Hematopoietic multipotent progenitor cell treated with erythropoietin and hydrocortisone succinate and interleukin-3 and kit ligand, for 15 days (in vitro differentiated cells): ENCODE results near the gene RAB10.
"Not testable (repeated sequence)": the region's sequence is repeated elsewhere in the genome, so short reads cannot be mapped to it uniquely, and the experiment has no call there.

Source experiments
- DNase-seq: peaks from one replicate; pipeline ENCODE4 v3.0.0-alpha.2; 2015; ENCODE audit warnings: low spot score

The RAB10 gene

DNA sequence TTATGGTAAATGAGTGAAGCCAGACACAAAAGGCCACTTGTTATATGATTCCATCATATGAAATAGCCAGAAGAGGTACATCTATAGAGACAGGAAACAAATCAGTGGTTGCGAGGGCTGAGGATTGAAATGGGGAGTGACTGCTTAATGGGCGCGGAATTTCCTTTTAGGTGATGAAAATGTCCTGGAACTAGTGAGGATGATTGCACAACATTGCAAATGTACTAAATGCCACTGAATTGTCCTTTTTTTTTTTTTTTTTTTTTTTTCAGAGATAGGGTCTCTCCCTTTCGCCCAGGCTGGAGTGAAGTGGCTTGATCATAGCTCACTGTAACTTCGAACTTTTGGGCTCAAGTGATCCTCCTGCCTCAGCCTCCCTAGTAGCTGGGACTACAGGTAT is 123.7 kb downstream of the RAB10 start:
- DNase-seq, result no peak

DNA sequence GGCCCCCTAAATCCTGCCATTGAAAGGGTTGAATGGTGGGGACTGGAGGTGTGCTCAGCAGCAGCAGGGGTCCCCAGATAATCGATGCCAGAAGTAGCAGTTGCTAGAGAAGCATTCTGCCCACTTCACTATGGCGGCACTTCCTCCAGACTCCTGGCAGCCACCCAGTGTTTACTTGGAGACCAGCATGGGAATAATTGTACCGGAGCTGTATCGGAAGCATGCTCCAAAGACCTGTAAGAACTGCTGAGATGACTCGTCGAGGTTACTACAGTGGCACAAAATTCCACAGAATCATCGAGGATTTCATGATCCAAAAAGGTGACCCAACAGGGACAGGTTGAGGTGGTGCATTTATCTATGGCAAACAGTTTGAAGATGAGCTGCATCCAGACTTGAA is 128.0 kb downstream of the RAB10 start:
- DNase-seq, result no peak

DNA sequence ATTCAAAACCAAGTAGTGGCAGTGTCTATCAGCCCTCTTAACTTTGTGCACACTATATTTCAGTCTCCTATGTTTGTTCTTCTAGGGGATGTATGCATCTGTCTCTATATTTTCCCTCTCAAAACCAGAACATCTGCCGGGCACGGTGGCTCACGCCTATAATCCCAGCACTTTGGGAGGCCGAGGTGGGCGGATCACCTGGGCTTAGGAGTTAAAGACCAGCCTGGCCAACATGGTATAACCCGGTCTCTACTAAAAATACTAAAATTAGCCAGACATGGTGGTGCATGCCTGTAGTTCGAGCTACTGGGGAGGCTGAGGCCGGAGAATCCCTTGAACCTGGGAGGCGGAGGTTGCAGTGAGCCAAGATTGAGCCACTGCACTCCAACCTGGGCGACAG is 129.1 kb downstream of the RAB10 start:
- DNase-seq, result no peak

DNA sequence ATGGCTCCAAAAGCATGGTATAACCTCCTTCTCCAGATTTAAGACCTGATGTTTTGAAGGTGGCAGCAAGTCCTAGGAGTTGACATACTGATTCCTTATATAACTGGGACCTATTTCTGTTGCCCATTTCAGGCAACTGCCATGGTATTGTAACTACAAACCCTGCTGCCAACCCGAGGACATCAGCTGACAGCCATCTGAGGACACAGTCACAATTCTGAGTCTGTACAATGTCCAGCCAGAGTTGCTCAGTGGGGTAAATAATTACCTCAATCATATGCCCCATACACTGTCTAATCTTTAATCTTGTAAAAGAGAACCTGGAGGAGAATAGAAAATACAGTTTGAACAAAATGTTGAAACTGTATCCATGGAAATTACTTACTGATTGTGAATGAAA is 130.3 kb downstream of the RAB10 start:
- DNase-seq, result no peak

DNA sequence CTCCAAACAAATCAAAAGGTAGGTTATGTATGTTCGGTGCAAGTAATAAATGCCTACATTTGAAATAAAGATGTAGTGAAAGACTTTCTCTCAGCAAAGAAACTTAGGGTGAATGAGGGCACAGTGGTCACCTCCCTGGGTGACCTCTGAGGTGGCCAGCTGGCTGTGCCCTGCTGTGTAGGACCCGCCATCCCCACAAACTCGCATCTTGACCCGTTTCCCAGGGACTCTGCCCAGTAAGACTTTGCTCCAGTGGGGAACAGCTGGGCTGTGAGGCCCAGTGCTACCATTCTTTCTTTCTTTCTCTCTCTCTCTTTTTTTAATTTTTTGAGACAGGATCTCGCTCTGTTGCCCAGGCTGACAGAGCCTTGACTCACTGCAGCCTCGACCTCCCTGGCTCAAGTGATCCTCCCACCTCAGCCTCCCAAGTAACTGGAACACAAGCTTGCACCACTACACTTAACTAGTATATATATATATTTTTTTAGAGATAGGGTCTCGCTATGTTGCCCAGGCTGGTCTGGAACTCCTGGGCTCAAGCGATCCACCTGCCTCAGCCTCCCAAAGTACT is 130.8 kb downstream of the RAB10 start:
- no peak for DNase-seq

DNA sequence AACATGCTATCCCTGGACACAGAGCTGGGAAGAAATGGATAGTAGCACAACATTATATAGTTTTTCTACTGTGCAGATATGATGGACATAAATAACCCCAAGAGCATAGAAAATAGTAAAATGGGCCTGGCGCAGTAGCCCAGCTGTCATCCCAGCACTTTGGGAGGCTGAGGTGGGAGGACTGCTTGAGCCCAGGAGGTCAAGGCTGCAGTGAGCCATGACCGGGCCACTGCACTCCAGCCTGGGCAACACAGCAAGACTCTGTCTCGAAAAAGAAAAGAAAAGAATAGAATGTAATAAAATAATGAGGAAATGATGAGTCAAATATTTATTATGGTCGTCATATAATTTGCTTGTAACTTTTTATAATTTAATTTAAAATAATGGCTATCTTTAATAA is 131.5 kb downstream of the RAB10 start:
- no peak for DNase-seq

DNA sequence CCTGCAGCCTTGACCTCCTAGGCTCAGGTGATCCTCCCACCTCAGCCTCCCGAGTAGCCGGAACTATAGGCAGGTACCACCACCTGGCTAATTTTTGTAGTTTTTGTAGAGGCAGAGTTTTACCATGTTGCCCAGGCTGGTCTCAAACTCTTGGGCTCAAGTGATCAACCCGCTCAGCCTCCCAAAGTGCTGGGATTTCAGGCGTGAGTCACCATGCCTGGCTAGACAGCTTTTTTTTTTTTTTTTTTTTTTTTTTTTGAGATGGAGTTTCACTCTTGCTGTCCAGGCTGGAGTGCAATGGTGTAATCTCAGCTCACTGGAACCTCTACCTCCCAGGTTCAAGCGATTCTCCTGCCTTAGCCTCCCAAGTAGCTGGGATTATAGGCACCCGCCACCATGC is 132.7 kb downstream of the RAB10 start:
- DNase-seq, result not testable (repeated sequence)

DNA sequence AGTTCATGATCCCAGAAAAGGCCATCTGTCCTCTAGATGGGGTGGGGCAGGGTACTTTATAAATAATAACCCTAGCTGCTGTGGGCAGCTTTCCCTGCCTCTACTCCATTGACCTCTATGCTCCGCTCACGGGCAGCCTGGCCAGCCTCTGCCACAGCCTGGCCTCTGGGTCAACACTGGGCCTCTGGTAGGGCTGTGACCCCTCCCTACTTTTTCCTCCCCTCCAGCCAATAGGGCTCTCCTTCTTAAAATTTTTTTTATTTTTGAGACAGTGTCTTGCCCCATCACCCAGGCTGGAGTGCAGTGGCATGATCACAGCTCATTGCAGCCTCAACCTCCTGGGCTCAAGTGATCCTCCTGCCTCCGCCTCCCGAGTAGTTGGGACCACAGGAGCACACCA is 134.9 kb downstream of the RAB10 start:
- DNase-seq, result no peak

DNA sequence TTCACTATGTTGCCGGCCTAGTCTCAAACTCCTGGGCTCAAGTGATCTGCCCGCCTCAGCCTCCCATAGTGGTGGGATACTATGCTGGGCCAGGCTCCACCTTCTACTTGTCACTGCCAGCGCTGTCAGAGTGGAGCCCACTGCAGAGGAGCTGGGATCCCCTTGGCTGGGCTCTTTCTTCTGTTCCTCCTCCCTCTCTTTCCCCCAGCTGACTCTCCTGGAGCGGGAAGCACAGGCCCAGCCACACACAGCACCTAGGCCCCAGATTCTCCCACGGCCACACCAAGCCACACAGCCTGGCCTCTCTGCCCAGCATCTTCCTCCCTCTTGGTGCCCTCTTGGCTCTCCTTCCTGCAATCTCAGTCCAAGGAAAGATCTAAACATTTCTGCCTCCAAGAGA is 135.3 kb downstream of the RAB10 start:
- no peak for DNase-seq

DNA sequence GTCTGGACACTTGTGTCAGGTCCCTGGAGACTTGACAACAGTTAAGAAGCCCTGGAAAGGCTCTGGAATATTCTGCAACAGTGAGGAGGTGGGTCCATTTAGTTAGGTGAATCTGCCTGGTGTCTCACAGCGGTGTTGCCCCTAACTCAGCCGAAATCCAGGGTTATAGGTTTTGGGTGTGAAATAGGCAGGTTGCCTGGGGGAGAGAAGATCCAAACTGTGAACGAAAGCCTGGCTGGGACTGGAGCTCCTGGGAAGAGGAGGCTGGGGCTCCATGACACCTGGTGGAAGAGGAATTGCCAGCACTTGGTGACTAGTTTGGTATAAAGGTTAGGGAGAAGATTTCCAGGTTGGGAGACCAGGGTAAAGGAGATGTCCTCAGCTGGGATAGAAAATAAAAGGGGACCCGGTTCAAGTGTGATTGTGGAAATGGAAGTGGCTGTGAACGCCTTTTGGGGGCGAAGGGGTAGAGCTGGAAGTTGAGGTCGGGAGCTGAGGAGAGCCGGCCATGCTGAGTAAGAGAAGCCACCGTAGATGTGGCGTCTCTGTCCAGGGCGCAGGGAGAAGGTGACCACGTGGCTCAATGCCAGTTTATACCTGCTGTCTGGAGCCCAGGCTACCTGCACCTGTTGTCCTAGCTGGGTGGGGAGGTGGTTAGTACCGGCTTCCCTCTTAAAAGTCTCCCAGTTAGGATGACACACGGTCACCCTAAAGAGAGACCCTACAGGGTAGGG is 136.0 kb downstream of the RAB10 start:
- no peak for DNase-seq

DNA sequence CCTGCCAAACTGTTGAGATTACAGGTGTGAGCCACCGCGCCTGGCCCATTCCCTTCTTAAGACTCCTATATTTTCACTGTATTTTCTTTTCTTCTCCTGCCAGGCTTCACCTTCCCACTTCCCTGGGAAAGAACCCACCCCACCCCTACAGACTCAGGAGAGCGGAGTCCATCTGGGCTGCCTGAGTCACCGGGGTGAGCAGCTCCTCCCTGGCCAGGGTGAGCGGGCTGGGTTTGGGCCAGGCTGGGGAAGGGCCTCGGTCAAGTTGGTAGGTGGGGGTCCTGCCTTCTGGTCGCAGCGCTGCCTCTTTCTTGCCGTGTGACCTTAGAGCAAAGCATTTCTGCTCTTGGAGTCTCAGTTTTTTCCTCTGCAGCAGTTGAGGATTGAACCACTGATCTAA is 136.9 kb downstream of the RAB10 start:
- no peak for DNase-seq

DNA sequence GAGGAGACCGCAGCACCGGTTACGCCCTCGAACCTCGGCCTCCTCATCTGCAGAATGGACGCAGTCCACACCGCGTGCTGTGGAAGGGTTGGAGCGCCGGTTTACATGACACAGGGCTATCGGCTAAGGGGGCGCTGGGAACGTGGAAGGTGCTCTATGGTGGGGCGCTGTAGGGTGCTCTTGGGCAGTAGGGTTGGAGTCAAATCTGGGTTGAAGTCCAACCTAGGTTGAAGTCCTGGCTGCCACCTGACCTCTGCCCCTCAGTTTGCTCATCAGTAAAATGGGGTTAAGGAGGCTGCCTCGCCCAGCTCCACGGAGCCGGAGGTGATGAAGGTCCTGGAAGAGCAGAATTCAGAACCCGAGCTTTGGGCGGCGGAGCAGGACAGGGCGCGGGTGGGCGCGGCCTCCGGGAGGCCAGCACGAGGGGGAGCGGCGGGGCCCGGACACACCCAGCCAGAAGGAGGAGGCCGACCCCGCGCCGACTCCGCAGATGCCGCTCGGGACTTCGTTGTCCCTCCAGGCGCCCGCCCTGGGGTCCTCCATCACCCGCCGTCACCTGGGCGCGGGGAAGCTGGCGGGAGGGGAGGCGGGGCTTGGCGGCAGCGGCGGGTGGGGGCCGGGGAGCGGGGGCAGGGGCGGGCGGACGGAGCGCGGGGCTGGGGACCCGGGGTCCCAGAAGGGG is 138.4 kb downstream of the RAB10 start:
- DNase-seq, result no peak

DNA sequence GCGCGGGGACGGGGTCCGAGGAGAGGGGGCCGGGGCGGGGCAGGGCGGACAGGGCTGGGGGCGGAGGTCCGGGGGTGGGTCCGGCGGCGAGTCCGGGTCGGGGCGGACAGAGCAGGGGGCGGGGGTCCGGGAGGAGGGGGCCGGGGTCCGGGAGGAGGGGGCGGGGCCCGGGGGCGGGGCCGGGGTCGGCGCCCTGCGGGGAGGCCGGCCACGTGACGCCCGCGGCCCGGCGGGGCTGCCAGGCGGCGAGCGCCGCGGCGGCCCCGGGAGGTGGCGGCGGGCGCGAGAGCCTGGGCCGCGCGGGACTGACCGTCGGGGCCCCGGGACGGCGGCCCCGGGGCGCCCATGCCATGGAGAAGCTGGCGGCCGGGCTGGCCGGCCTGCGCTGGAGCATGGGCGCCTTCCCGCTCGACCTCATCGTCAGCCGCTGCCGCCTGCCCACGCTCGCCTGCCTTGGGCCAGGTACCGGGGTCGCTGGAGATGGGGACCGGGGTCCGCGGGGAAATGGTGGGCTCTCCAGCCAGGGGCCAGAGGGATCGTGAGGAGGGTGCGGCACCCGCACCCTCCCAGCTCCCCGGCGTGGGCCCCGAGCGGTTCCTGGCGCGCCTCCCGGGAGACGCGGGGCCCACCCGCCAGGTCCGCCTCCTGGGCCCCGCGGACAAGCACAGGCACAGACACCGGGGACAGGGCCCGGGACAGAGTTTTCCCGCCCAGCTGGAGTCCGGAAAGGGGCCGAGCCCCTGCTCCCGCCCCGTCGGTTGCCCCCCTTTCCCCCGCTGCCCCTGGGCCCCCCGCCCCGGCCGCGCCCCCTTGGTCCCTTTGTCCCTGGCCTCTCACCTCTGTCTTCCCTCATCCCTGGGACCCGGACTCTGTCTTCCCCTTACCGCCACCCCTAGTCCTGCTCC is 139.2 kb downstream of the RAB10 start, which contains the start of gene GAREM2:
GAREM2 (plus strand) TSS at position 218 of the 905 bp plus-strand sequence; CDS start at position 351, 133 bp downstream.
- DNase-seq, result no peak

DNA sequence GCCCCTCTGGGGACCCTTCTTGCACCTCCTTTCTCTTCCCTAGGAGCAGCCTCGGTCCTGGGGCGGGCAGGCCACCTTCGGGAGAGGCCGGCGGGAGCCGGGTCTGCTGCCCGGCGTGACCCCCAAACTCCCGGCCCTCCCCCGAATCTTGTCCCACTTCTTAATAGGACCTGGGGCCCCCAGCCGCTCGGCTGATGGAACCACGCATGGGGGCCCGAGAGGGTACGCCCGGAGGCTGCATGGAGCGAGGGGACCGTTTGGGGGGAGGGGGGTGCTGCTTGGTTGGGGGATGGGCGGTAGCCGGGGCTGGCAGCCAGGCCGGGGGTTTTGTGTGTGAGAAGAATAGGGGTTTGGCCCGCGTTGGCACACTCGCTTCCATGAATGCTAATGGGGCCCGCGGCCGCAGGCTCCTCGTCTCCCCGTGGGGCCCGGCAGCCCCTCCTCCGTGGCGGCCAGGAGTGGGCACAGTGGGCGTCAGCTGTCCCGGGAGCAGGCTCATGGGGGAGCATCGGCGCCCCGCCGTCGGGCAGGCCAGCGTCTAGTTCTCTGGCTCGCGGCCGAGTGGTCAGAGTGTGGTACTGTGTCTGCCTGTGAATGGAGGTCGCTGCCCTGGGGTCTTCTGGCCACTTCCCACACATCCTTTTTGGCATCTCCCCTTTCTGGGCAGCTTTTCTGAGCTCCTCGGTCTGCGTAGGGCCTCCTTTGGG is 140.0 kb downstream of the RAB10 start:
- no peak for DNase-seq

DNA sequence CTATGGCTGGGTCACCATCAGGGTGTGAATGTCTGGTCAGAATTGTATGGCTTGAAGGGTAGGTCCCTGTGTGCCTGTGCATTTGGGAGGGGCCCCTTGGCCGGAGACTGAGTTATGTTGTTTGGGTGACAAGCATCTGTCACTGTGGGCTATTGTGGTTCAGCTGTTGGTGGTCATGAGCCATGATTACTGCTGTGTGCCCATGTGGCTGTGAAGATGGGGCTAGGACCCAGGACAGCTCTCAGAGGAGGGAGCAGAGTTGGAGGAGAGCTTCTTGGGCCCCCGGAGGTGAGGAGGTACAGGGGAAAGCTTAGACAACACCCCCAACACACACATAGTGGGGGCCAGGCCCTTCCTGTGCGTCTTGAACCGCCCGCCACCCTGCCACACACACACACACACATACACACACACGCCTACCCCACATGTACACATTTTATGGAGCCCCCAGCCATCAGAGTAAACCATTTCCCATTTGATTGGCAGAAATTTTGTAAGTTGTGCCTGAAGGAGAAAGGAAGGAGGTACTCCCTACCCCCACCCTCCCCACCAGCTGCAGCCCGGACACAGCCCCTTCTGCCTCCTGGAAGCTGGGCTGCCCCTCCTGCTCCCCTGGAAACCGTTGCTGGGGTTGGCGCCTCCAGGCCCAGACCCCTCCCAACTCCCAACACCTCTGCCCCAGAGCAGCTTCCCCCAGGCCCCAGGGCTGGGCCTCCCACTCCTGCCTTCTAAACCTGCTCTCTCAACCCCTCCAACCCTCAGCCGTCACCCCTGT is 141.0 kb downstream of the RAB10 start:
- no peak for DNase-seq

DNA sequence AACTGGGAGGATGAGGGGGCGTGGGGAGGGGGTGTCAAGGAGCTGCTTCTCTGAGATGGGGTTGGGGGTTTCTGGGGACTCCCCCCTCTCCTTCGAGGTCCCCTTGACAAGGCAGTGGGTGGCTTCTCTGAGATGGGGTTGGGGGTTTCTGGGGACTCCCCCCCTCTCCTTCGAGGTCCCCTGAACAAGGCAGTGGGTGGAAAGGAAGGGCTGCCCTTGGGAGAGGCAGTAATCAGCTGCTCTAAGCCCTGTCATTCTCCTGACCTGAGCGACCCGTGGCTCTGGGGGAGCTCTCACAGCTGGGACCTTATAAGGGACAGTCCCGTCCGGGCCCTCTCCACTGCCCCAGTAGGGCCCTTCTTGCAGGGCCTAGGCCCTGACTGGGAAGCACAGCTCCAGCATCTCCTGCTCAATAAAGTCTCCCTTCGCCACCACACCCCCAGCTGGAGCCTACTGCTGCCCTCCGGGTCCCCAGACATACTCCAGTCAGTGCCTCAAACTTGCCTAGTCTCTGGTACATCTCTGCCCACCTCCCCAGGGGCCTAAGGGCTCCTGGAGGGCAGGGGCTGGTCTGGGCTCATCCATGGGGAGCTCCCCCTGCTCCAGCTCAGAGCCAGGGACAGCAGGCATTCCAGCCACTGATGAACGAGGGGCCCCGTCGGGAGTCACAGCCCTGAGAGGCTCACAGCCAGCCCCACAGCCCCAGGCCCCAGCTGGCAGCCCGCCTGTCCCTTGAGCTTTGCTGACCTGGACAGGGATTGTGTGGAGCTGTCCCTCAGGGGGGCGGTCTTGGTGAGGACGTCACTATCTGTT is 141.8 kb downstream of the RAB10 start:
- no peak for DNase-seq

DNA sequence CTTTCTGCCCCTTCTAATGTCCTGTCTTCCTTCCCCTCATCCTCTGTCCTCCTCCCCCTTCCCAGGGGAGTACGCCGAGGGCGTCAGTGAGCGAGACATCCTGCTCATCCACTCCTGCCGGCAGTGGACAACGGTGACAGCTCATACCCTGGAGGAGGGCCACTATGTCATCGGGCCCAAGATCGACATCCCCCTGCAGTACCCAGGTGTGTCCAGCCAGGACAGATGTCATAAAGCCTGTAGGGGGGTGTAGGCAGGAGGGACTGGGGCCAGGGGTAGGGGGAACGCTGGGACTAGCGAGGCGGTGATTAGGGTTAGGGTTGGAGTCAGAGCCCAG is 142.4 kb downstream of the RAB10 start:
- DNase-seq, result no peak

DNA sequence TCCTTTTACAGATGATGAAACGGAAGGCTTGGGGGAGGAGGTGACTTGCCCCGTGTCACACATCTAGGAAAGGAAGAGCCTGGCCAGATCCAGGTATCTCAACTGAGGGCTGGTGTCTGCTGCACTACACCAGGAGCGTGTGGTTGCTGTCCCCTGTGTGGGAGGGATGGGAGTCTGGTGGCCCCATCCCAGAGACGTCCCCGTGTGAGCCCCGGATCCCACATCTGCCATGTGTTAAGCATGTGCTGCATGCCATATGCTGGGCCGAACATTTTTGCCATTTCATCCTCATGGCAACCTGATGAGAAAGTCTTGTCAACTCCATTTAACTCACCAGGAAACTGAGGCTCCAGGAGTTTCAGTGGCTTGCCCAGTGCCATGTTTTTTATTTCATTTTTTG is 143.2 kb downstream of the RAB10 start:
- no peak for DNase-seq

DNA sequence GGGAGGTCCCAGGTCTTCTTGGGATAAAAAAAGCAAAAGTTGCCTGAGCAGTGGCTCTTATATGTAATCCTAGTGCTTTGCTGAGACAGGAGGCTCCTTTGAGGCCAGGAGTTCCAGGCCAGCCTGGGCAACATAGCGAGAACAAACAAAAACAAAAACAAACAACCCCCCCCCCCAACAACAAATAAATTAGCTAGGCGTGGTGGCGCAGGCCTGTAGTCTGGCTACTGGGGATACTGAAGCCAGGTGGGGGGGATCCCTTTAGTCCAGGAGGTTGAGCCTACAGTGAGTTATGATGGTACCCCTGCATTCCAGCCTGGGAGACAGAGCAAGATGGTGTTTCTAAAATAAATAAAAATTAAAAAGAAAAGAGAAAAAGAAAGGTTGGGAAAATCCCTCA is 144.4 kb downstream of the RAB10 start:
- no peak for DNase-seq

DNA sequence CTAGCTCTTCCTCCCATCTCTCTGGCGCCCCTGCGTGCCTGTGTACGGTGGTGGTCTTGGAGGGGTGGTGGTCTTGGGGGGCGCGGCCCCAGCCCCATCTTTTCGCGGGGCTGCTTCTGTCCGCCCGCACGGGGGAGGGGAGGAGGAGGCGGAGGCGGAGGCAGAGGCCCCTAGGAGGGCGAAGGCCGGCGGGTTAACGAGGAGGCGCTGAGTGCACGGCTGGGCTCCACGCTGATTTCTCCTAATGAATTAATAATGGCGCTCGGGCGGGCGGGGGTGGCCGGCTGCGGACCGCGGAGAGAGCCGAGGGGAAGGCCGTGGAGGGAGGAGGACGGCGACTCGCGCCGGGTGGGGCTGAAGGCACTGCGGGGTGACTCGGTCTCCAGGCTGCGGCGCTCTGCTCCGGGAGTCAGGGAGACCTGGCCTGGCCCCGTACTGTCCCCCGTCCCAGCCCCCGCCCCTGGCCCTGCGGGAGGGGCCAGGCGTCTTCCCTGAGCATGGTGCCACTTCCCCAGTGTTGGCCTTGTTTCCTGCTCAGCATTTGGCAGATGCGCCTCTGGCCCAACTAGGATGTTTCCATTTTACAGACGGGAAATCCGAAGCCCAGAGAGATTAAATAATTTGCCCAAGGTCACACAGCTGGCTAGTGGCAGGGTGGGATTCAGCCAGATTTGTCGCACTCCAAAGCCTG is 145.0 kb downstream of the RAB10 start:
- no peak for DNase-seq
